Colonic mucosa (tissue), 4 donors: ENCODE measurements around the gene TAF6L. TPM values are rescaled to one million over a fixed set of nuclear protein-coding genes. Genes with fewer than 3 reads are reported as not detected.
"Not testable (repeated sequence)": the region's sequence is repeated elsewhere in the genome, so short reads cannot be mapped to it uniquely, and the experiment has no call there.

Source experiments
- DNase-seq: peaks from one replicate; pipeline ENCODE4 v3.0.0-alpha.2; 2020
- H3K27ac ChIP-seq: fragments of 200-600 bp; one replicate; pipeline ENCODE4 v1.8.0; 2021
- H3K27me3 ChIP-seq: fragments of 200-600 bp; one replicate; pipeline ENCODE4 v1.8.0; 2021
- H3K36me3 ChIP-seq: fragments of 200-600 bp; one replicate; pipeline ENCODE4 v1.8.0; 2021
- H3K4me1 ChIP-seq: fragments of 200-600 bp; one replicate; pipeline ENCODE4 v1.8.0; 2021; ENCODE audit warnings: mild to moderate bottlenecking
- H3K4me3 ChIP-seq: fragments of 200-600 bp; one replicate; pipeline ENCODE4 v1.8.0; 2021
- H3K9ac ChIP-seq, 2 donors: one replicate each; pipeline ENCODE4 v1.7.0; 2013; ENCODE audit warnings: control low read depth in 2 of 2, low read depth in 2 of 2, low read length in 2 of 2
- H3K9me3 ChIP-seq: fragments of 200-600 bp; one replicate; pipeline ENCODE4 v1.8.0; 2021
- intact Hi-C: fragments of 100-400 bp; cut with DNase I; formaldehyde crosslinking; loops from one replicate; pipeline ENCODE4 v1.14.1; 2022
- total RNA-seq, 2 donors: library from RNA; stranded (reverse); fragmentation: NEBNext Ultra II Directional in 1 of 2; extraction: Animal tissue kit (Norgen Biotek cat#: 25700) in 1 of 2; gene quantifications; one replicate each; pipeline ENCODE4 v1.2.1, GENCODE V29; 2021
- TF ChIP-seq, protein P1 (sequence below): fragments of 200-600 bp; IDR thresholded peaks from one replicate; pipeline ENCODE4 v1.8.0; 2022; ENCODE audit warnings: antibody characterized with exemption, mild to moderate bottlenecking
- donor health status: healthy.
- donor health status: DM: no; HTN: no; CAD: no.
- donor health status: DM: no; HTN: no; CAD: no.

Gene TAF6L
- total RNA-seq, 2 donors from 2014 or later: 15.3 to 26.6 TPM

DNA sequence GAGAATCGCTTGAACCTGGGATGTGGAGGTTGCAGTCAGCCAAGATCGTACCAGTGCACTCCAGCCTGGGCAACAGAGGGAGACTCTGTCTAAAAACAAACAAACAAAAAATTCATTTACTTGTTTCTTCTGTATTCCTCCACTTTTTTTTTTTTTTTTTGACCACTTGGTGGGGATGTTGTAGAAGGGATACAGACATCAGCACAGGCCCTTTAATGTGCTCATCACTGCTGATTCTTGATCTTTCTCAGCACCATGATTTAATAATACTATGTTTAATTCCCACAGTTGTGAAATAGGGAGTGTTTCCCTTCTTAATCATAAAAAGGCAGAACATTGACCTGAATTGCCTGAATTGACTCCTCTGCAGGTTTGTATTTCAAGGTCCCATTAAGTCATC lies 38.4 kb upstream of the TAF6L start:
- intact Hi-C loops: no loop called here
- Histone ChIP-seq H3K27me3 (no peaks in the 10 kb centered on the region), H3K9ac (no peak overlapping the region), H3K4me1 (peaks cover 13% of the 10 kb centered on the region), H3K27ac (no peak overlapping the region), H3K4me3 (no peak overlapping the region), H3K36me3 (no peaks in the 10 kb centered on the region), H3K9me3 (no peaks in the 10 kb centered on the region)
- no peak for DNase-seq
- TF ChIP-seq, protein P1, sequence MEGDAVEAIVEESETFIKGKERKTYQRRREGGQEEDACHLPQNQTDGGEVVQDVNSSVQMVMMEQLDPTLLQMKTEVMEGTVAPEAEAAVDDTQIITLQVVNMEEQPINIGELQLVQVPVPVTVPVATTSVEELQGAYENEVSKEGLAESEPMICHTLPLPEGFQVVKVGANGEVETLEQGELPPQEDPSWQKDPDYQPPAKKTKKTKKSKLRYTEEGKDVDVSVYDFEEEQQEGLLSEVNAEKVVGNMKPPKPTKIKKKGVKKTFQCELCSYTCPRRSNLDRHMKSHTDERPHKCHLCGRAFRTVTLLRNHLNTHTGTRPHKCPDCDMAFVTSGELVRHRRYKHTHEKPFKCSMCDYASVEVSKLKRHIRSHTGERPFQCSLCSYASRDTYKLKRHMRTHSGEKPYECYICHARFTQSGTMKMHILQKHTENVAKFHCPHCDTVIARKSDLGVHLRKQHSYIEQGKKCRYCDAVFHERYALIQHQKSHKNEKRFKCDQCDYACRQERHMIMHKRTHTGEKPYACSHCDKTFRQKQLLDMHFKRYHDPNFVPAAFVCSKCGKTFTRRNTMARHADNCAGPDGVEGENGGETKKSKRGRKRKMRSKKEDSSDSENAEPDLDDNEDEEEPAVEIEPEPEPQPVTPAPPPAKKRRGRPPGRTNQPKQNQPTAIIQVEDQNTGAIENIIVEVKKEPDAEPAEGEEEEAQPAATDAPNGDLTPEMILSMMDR: no peak

DNA sequence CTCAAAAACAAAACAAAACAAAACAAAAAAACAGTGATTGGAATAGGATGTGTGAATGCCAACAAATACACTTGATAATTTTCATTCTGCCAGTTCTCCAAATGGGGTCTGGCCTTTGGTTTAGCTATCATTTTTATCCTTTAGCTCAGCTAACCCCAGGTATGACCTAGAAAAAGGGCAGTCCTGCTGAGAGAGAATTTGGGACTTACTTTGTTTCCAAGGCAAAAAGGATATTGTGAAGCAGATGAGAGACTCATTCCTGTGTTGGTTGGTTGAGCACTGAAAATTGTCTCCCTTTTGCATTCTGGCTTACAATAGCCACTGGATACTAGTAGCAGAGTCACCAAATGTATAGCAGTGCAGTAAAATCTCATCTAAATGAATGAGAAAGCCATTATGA lies 34.0 kb upstream of the TAF6L start:
- TF ChIP-seq, protein P1: no peak
- Histone ChIP-seq H3K27ac (no peak overlapping the region), H3K4me1 (no peaks in the 10 kb centered on the region), H3K27me3 (no peaks in the 10 kb centered on the region), H3K36me3 (peaks cover 6% of the 10 kb centered on the region), H3K9ac (no peak overlapping the region), H3K4me3 (no peak overlapping the region), H3K9me3 (no peaks in the 10 kb centered on the region)
- intact Hi-C loops: no loop called here
- no peak for DNase-seq

DNA sequence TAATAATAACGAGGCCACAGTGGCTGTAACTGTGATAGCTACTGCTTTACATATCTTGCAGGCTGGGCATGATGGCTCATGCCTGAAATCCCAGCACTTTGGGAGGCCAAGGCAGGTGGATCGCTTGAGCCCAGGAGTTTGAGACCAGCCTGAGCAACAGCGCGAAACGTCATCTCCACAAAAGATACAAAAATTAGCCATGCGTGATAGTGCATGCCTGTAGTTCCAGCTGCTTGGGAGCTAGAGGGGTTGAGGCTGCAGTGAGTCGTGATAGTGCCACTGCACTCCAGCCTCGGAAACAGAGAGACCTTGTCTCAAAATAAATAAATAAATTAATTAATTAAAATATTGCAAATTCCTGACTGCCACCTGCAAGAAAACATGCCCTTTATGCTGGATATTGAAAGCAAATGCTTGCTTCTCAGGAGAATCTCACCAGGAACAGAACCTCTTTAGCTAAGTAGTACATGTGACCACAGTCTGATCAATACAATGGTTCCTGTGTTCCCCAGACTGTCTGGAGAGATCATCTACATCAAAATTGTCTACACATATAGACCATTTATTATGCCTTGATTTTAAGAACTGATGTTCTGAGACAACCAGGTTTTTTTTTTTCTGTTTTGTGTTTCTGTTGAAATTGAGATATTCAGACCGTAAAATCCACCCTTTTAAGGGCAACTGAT lies 23.6 kb upstream of the TAF6L start:
- no peaks in the 10 kb centered on the region for H3K36me3 ChIP-seq
- H3K27me3 ChIP-seq: no peaks in the 10 kb centered on the region
- TF ChIP-seq, protein P1: no peak
- no peak overlapping the region for H3K27ac ChIP-seq
- H3K9me3 ChIP-seq: no peaks in the 10 kb centered on the region
- H3K4me1 ChIP-seq: no peaks in the 10 kb centered on the region
- no peak overlapping the region for H3K4me3 ChIP-seq
- H3K9ac ChIP-seq: no peak overlapping the region
- intact Hi-C loops: no loop called here
- DNase-seq: no peak

DNA sequence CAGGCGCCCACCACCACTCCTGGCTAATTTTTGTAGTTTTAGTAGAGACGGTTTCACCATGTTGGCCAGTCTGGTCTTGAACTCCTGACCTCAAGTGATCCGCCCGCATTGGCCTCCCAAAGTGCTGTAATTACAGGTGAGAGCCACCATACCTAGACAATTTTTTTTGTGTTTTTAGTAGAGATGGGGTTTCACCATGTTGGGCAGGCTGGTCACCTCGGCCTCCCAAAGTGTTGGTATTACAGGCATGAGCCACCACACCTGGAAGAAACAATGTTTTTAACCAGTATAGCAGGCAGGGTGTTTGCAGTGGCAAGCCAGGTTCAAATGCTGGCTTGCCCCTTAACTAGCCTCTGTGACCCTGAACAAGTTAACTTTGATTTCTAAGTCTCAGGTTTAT lies 21.3 kb upstream of the TAF6L start:
- H3K4me1 ChIP-seq, intact Hi-C loops, DNase-seq, H3K36me3 ChIP-seq, H3K27ac ChIP-seq, H3K27me3 ChIP-seq, H3K9me3 ChIP-seq, H3K4me3 ChIP-seq, H3K9ac ChIP-seq: not testable (repeated sequence)

DNA sequence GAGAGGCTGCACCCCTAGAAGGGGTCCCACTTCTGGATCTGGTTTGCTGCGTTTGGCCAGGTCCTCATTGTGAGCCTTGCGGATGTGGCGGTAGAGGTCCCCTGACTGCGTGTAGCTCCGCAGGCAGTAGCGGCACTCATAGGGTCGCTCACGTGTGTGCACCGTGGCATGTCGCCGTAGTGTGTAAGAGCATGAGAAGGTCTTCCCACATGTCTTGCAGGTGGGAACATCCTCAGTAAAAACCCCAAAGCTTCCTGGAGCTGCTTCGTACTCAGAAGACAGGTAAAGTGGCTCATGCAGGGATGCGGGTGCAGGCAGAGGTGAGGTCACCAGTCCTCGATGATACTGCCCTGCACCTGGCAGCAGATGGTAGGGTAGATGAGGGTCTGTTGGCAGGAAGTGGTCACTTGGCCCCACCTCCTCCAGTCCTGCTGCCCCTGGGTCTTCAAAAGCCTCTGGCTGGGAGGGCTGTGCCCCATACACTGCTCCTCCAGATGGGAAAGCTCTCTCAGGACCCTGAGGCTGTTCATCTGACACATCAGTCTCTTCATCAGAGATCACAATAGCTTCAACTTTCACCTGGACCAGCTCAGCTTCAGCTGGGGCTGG lies 18.9 kb upstream of the TAF6L start:
- TF ChIP-seq, protein P1: no peak
- Histone ChIP-seq H3K4me3 (no peak overlapping the region), H3K27me3 (no peaks in the 10 kb centered on the region), H3K27ac (no peak overlapping the region), H3K9me3 (no peaks in the 10 kb centered on the region), H3K36me3 (no peaks in the 10 kb centered on the region), H3K4me1 (peaks cover 8% of the 10 kb centered on the region), H3K9ac (no peak overlapping the region)
- DNase-seq: no peak
- intact Hi-C loops: no loop called here

DNA sequence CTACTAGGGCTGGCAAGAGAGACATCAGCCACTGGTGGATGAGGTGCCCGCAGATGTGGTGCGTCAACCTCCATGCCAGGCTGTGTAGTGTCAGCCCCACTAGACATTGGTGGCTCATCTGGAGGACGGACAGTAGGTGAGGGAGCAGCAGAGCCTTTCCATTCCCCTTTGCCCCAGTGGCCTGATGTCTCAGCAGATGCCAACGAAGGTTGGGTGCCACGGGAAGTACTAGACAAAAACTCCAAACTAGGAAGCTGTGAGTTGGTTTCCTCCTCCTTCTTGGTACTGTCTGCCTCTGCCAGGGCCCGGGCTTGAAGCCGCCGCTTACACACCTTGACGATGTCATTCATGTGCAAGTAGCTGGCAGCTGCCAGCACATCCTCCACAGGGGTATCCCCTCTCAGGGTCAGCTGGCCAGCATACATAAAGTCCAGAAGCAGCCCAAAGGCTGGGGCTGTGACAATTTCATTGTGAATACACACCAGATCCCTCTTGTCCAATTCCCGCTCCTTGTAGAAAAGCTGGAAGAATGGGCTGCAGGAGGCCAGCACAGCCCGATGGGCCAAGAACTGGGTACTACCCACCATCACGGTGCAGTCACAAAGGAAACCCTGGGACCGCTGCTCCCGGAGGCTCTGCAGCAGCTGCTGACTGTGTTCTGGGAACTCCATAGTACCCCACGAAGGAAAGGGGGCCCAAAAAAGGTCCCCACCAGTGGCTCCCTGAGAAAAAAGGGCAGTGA lies 18.0 kb upstream of the TAF6L start:
- no peaks in the 10 kb centered on the region for H3K27me3 ChIP-seq
- no peaks in the 10 kb centered on the region for H3K9me3 ChIP-seq
- DNase-seq: peak; percentile 25
- H3K4me3 ChIP-seq: peak overlapping the region; percentile 57
- peaks cover 8% of the 10 kb centered on the region for H3K4me1 ChIP-seq
- peak overlapping the region; percentile 61 to 86 for H3K9ac ChIP-seq
- TF ChIP-seq, protein P1: no peak
- H3K36me3 ChIP-seq: no peaks in the 10 kb centered on the region
- peak overlapping the region; percentile 92 for H3K27ac ChIP-seq
- intact Hi-C loops: no loop called here
